Fibroblast of lung (primary cell): Measurements from ENCODE around the gene PPIP5K2. TPM values are rescaled to one million over a fixed set of nuclear protein-coding genes. Genes with fewer than 3 reads are reported as not detected.
A peak's percentile ranks its signal among the peaks of the same experiment; 100 is the strongest.

ENCODE experiments used
- DNase-seq, 2 donors: peaks; one replicate each; pipeline versions ENCODE4 v3.0.0 to v3.0.0-alpha.2; 2010; ENCODE audit warnings: low read depth in 2 of 2
- H2AFZ ChIP-seq: 2 replicates; pipeline ENCODE4 v1.5.1; 2012; ENCODE audit warnings: low read length, control low read depth, inconsistent platforms
- H3K27ac ChIP-seq: 2 replicates; pipeline ENCODE4 v1.5.1; 2011; ENCODE audit warnings: low read length, control low read depth; ENCODE audit not compliant: insufficient read depth
- H3K27me3 ChIP-seq: 2 replicates; pipeline ENCODE4 v1.5.1; 2011; ENCODE audit warnings: mild to moderate bottlenecking, low read length; ENCODE audit not compliant: control insufficient read depth, insufficient read depth
- H3K36me3 ChIP-seq: 2 replicates; pipeline ENCODE4 v1.5.1; 2011; ENCODE audit warnings: low read length; ENCODE audit not compliant: control insufficient read depth, insufficient read depth
- H3K4me1 ChIP-seq: 2 replicates; pipeline ENCODE4 v1.5.1; 2011; ENCODE audit warnings: low read length; ENCODE audit not compliant: control insufficient read depth, insufficient read depth; ENCODE audit errors: extremely low read depth
- H3K4me2 ChIP-seq: 2 replicates; pipeline ENCODE4 v1.5.1; 2011; ENCODE audit warnings: low read length, control low read depth; ENCODE audit not compliant: insufficient read depth; ENCODE audit errors: extremely low read depth
- H3K4me3 ChIP-seq, 4 experiments: fragments of 200-600 bp in 1 of 4; sonication (generic) in 1 of 4; replicated peaks in 1 of 4; 2 replicates each; pipeline ENCODE4 v1.5.1; 2011 to 2016; ENCODE audit warnings: low read length in 4 of 4, low read depth in 3 of 4, mild to moderate bottlenecking in 3 of 4, control low read depth in 2 of 4, inconsistent platforms in 1 of 4, mixed read lengths in 1 of 4; ENCODE audit not compliant: insufficient read depth in 1 of 4; ENCODE audit errors: control extremely low read depth in 1 of 4
- H3K79me2 ChIP-seq: 2 replicates; pipeline ENCODE4 v1.5.1; 2012; ENCODE audit warnings: mild to moderate bottlenecking, low read length, inconsistent platforms; ENCODE audit not compliant: control insufficient read depth, insufficient read depth
- H3K9ac ChIP-seq: 2 replicates; pipeline ENCODE4 v1.5.1; 2011; ENCODE audit warnings: mild to moderate bottlenecking, low read length, control low read depth; ENCODE audit not compliant: insufficient read depth
- H3K9me3 ChIP-seq: 2 replicates; pipeline ENCODE4 v1.5.1; 2012; ENCODE audit warnings: low read depth, low read length; ENCODE audit not compliant: control insufficient read depth, insufficient read depth
- H4K20me1 ChIP-seq: 2 replicates; pipeline ENCODE4 v1.5.1; 2011; ENCODE audit warnings: low read length; ENCODE audit not compliant: control insufficient read depth, insufficient read depth; ENCODE audit errors: extremely low read depth
- CTCF ChIP-seq, 2 donors: IDR thresholded peaks in 1 of 2; conservative IDR thresholded peaks in 1 of 2; 1 replicate in 1 of 2; 2 replicates in 1 of 2; pipeline ENCODE4 v1.5.1; 2011 to 2012; ENCODE audit warnings: low read length in 2 of 2, control low read depth in 1 of 2, inconsistent platforms in 1 of 2, low read depth in 1 of 2, mild to moderate bottlenecking in 1 of 2
- EZH2 ChIP-seq: IDR thresholded peaks from 2 replicates; pipeline ENCODE4 v1.5.1; 2012; ENCODE audit warnings: low read length, control low read depth, mild to moderate bottlenecking; ENCODE audit errors: missing control alignments
- polyA plus RNA-seq, 2 donors: library from polyadenylated mRNA; depleted of rRNA in 1 of 2; stranded (reverse) in 1 of 2; unstranded in 1 of 2; fragments of >200 nt; gene quantifications; 2 replicates each; pipeline ENCODE4 v1.2.1, GENCODE V29; 2011 to 2012; ENCODE audit warnings: missing spikeins in 1 of 2
- total RNA-seq: library from RNA; depleted of rRNA; stranded (reverse); fragments of >200 nt; gene quantifications from 2 replicates; pipeline ENCODE4 v1.2.1, GENCODE V29; 2014

Gene PPIP5K2
- total and polyA plus RNA-seq, 2 donors (not counting 1 experiment from before 2014, with no cell fraction given): 42.1 to 49.3 TPM

- Histone ChIP-seq H3K9me3 (no peaks in the 10 kb centered on the region), H3K9ac (no peak overlapping the region), H3K79me2 (no peaks in the 10 kb centered on the region), H4K20me1 (no peaks in the 10 kb centered on the region), H3K4me1 (no peaks in the 10 kb centered on the region), H3K27ac (no peak overlapping the region), H3K4me3 (no peak overlapping the region), H3K4me2 (no peak overlapping the region), H3K36me3 (no peaks in the 10 kb centered on the region), H3K27me3 (no peaks in the 10 kb centered on the region), H2AFZ (no peak overlapping the region)
- no peak for DNase-seq
- TF ChIP-seq EZH2 (no peak), CTCF (conservative IDR thresholded peaks at IDR 0.05 in 1 of 2, IDR thresholded peaks at IDR 0.05 in 1 of 2; ENCODE audit: low read depth in 1 of 2, low read length in 2 of 2) (no peak)
Observed at GRCh38 chr5:103094737-103095136, 25.4 kb upstream of the PPIP5K2 start.

GRCh38 chr5:103098993-103099392, 21.1 kb upstream of the PPIP5K2 start:
- peak in 1 of 2 donors; percentile 6 for DNase-seq
- no peaks in the 10 kb centered on the region for H3K9me3 ChIP-seq
- H3K27me3 ChIP-seq: no peaks in the 10 kb centered on the region
- H3K4me1 ChIP-seq: no peaks in the 10 kb centered on the region
- no peak overlapping the region for H3K4me2 ChIP-seq
- H3K79me2 ChIP-seq: no peaks in the 10 kb centered on the region
- peaks cover 2% of the 10 kb centered on the region for H3K36me3 ChIP-seq
- H3K9ac ChIP-seq: no peak overlapping the region
- no peak overlapping the region for H2AFZ ChIP-seq
- no peaks in the 10 kb centered on the region for H4K20me1 ChIP-seq
- H3K4me3 ChIP-seq: no peak overlapping the region
- no peak overlapping the region for H3K27ac ChIP-seq
- TF ChIP-seq EZH2 (no peak), CTCF (conservative IDR thresholded peaks at IDR 0.05 in 1 of 2, IDR thresholded peaks at IDR 0.05 in 1 of 2; ENCODE audit: low read depth in 1 of 2, low read length in 2 of 2) (no peak)

GRCh38 chr5:103101079-103101750, 18.9 kb upstream of the PPIP5K2 start:
- Histone ChIP-seq H3K9ac (no peak overlapping the region), H2AFZ (no peak overlapping the region), H3K4me1 (no peaks in the 10 kb centered on the region), H3K79me2 (no peaks in the 10 kb centered on the region), H3K4me2 (no peak overlapping the region), H3K4me3 (no peak overlapping the region), H3K36me3 (peaks cover 2% of the 10 kb centered on the region), H3K9me3 (no peaks in the 10 kb centered on the region), H3K27ac (no peak overlapping the region), H3K27me3 (no peaks in the 10 kb centered on the region), H4K20me1 (no peaks in the 10 kb centered on the region)
- peak in 1 of 2 donors; percentile 36 for DNase-seq
- TF ChIP-seq EZH2 (no peak), CTCF (conservative IDR thresholded peaks at IDR 0.05 in 1 of 2, IDR thresholded peaks at IDR 0.05 in 1 of 2; ENCODE audit: low read depth in 1 of 2, low read length in 2 of 2) (no peak)
